HEK293 (cell line): Measurements from ENCODE around the gene EZH2.

Experiments
- CTCF ChIA-PET: fragments of 350-600 bp; formaldehyde crosslinking; extraction: SDS; loops from one replicate; lab custom pipeline; 2021; ENCODE audit warnings: antibody characterized with exemption; lab: Yijun Ruan, JAX
- POLR2A ChIA-PET: fragments of 300-600 bp; formaldehyde crosslinking; extraction: SDS; loops from one replicate; lab custom pipeline; 2020; ENCODE audit warnings: antibody characterized with exemption, inconsistent platforms; lab: Yijun Ruan, JAX
- H3K27ac ChIP-seq: fragments of 200-500 bp; sonication (Bioruptor generic); 2 replicates; pipeline ENCODE4 v1.5.1; 2014; ENCODE audit warnings: low read depth, low read length, control low read depth, inconsistent platforms; ENCODE audit errors: extremely low read depth
- H3K36me3 ChIP-seq, 2 experiments: fragments of 200-500 bp in 1 of 2; sonication (Bioruptor generic) in 1 of 2; 1 replicate in 1 of 2; 2 replicates in 1 of 2; pipeline ENCODE4 v1.5.1; 2014 to 2017; ENCODE audit warnings: inconsistent platforms in 2 of 2, low read length in 2 of 2; ENCODE audit not compliant: control insufficient read depth in 2 of 2, insufficient read depth in 1 of 2
- H3K4me1 ChIP-seq: fragments of 200-500 bp; sonication (Bioruptor generic); 2 replicates; pipeline ENCODE4 v1.5.1; 2014; ENCODE audit warnings: mild to moderate bottlenecking, low read length, inconsistent platforms; ENCODE audit not compliant: control insufficient read depth, insufficient read depth
- H3K4me3 ChIP-seq: 2 replicates; pipeline ENCODE4 v1.5.1; 2011; ENCODE audit warnings: low read depth, mild to moderate bottlenecking, control low read depth, low read length, moderate library complexity
- H3K9me3 ChIP-seq: fragments of 200-500 bp; sonication (Bioruptor generic); 2 replicates; pipeline ENCODE4 v1.5.1; 2014; ENCODE audit warnings: low read depth, low read length, inconsistent platforms; ENCODE audit not compliant: control insufficient read depth, insufficient read depth
- FEZF1 ChIP-seq: fragments of 450-650 bp; formaldehyde crosslinking; IDR thresholded peaks from 2 replicates; pipeline ENCODE4 v1.5.1; 2016; ENCODE audit warnings: missing biosample characterization, missing genetic modification characterization
- GLIS1 ChIP-seq: fragments of 450-650 bp; formaldehyde crosslinking; IDR thresholded peaks from 2 replicates; pipeline ENCODE4 v1.5.1; 2016; ENCODE audit warnings: missing biosample characterization, missing genetic modification characterization
- GLIS2 ChIP-seq: fragments of 450-650 bp; formaldehyde crosslinking; IDR thresholded peaks from 2 replicates; pipeline ENCODE4 v1.5.1; 2016; ENCODE audit warnings: missing biosample characterization, missing genetic modification characterization
- HOXA7 ChIP-seq: sonication (generic); formaldehyde crosslinking; IDR thresholded peaks from 2 replicates; pipeline ENCODE4 v1.8.1; 2022; ENCODE audit warnings: missing genetic modification reagents, borderline replicate concordance
- HOXD13 ChIP-seq: sonication (generic); formaldehyde crosslinking; IDR thresholded peaks from 2 replicates; pipeline ENCODE4 v1.8.0; 2022; ENCODE audit warnings: missing genetic modification reagents, borderline replicate concordance
- KLF7 ChIP-seq: fragments of 450-650 bp; formaldehyde crosslinking; IDR thresholded peaks from 2 replicates; pipeline ENCODE4 v1.5.1; 2016; ENCODE audit warnings: missing biosample characterization, missing genetic modification characterization, borderline replicate concordance
- MEIS1 ChIP-seq: sonication (generic); formaldehyde crosslinking; IDR thresholded peaks from 2 replicates; pipeline ENCODE4 v1.8.1; 2022; ENCODE audit warnings: missing genetic modification reagents, mild to moderate bottlenecking, borderline replicate concordance
- OVOL3 ChIP-seq: fragments of 450-650 bp; formaldehyde crosslinking; IDR thresholded peaks from 2 replicates; pipeline ENCODE4 v1.5.1; 2016; ENCODE audit warnings: missing biosample characterization, missing genetic modification characterization
- SP2 ChIP-seq: fragments of 450-650 bp; formaldehyde crosslinking; IDR thresholded peaks from 2 replicates; pipeline ENCODE4 v1.5.1; 2016; ENCODE audit warnings: missing biosample characterization, missing genetic modification characterization
- WT1 ChIP-seq: fragments of 450-650 bp; formaldehyde crosslinking; IDR thresholded peaks from 2 replicates; pipeline ENCODE4 v1.5.1; 2016; ENCODE audit warnings: missing biosample characterization, missing genetic modification characterization
- ZBTB48 ChIP-seq: fragments of 450-650 bp; formaldehyde crosslinking; IDR thresholded peaks from 2 replicates; pipeline ENCODE4 v1.5.1; 2016; ENCODE audit warnings: missing biosample characterization, missing genetic modification characterization
- ZNF10 ChIP-seq: fragments of 450-650 bp; formaldehyde crosslinking; IDR thresholded peaks from 2 replicates; pipeline ENCODE4 v1.5.1; 2017; ENCODE audit warnings: missing biosample characterization, missing genetic modification characterization
- ZNF132 ChIP-seq: fragments of 450-650 bp; formaldehyde crosslinking; IDR thresholded peaks from 2 replicates; pipeline ENCODE4 v1.5.1; 2017; ENCODE audit warnings: missing biosample characterization, missing genetic modification characterization, borderline replicate concordance
- ZNF16 ChIP-seq: fragments of 450-650 bp; formaldehyde crosslinking; IDR thresholded peaks from 2 replicates; pipeline ENCODE4 v1.5.1; 2016; ENCODE audit warnings: low read depth, missing biosample characterization, missing genetic modification characterization
- ZNF2 ChIP-seq: fragments of 450-650 bp; formaldehyde crosslinking; IDR thresholded peaks from 2 replicates; pipeline ENCODE4 v1.5.1; 2016; ENCODE audit warnings: missing biosample characterization, missing genetic modification characterization
- ZNF350 ChIP-seq: fragments of 450-650 bp; formaldehyde crosslinking; IDR thresholded peaks from 2 replicates; pipeline ENCODE4 v1.5.0; 2017; ENCODE audit warnings: missing biosample characterization, mild to moderate bottlenecking, missing genetic modification characterization
- ZNF354C ChIP-seq: fragments of 450-650 bp; formaldehyde crosslinking; IDR thresholded peaks from 2 replicates; pipeline ENCODE4 v1.5.1; 2016; ENCODE audit warnings: missing biosample characterization, missing genetic modification characterization, low read depth, borderline replicate concordance
- ZNF423 ChIP-seq: fragments of 450-650 bp; formaldehyde crosslinking; IDR thresholded peaks from 2 replicates; pipeline ENCODE4 v1.5.1; 2016; ENCODE audit warnings: missing biosample characterization, missing genetic modification characterization
- ZNF473 ChIP-seq: fragments of 450-650 bp; formaldehyde crosslinking; IDR thresholded peaks from 2 replicates; pipeline ENCODE4 v1.5.1; 2017; ENCODE audit warnings: missing biosample characterization, missing genetic modification characterization
- ZNF529 ChIP-seq: fragments of 450-650 bp; formaldehyde crosslinking; IDR thresholded peaks from 2 replicates; pipeline ENCODE4 v1.5.1; 2017; ENCODE audit warnings: missing genetic modification characterization, missing biosample characterization; ENCODE audit not compliant: insufficient replicate concordance
- ZNF544 ChIP-seq: fragments of 450-650 bp; formaldehyde crosslinking; IDR thresholded peaks from 2 replicates; pipeline ENCODE4 v1.5.0; 2017; ENCODE audit warnings: missing biosample characterization, missing genetic modification characterization
- ZNF560 ChIP-seq: fragments of 450-650 bp; formaldehyde crosslinking; IDR thresholded peaks from 2 replicates; pipeline ENCODE4 v1.5.1; 2017; ENCODE audit warnings: missing biosample characterization, missing genetic modification characterization, borderline replicate concordance
- ZNF580 ChIP-seq: fragments of 450-650 bp; formaldehyde crosslinking; IDR thresholded peaks from 2 replicates; pipeline ENCODE4 v1.5.1; 2016; ENCODE audit warnings: missing biosample characterization, missing genetic modification characterization
- ZNF585B ChIP-seq: fragments of 450-650 bp; formaldehyde crosslinking; IDR thresholded peaks from 2 replicates; pipeline ENCODE4 v1.5.1; 2016; ENCODE audit warnings: missing biosample characterization, missing genetic modification characterization
- ZNF670 ChIP-seq: fragments of 450-650 bp; formaldehyde crosslinking; IDR thresholded peaks from 2 replicates; pipeline ENCODE4 v1.5.1; 2016; ENCODE audit warnings: missing biosample characterization, missing genetic modification characterization, low read depth
- ZNF776 ChIP-seq: fragments of 450-650 bp; formaldehyde crosslinking; IDR thresholded peaks from 2 replicates; pipeline ENCODE4 v1.5.0; 2017; ENCODE audit warnings: missing biosample characterization, missing genetic modification characterization, borderline replicate concordance
- ZNF777 ChIP-seq: fragments of 450-650 bp; formaldehyde crosslinking; IDR thresholded peaks from 2 replicates; pipeline ENCODE4 v1.5.1; 2017; ENCODE audit warnings: missing biosample characterization, missing genetic modification characterization, borderline replicate concordance
- ZSCAN30 ChIP-seq: fragments of 450-650 bp; IDR thresholded peaks from 2 replicates; pipeline ENCODE4 v1.5.1; 2018; ENCODE audit warnings: missing biosample characterization, mild to moderate bottlenecking, missing genetic modification characterization, moderate library complexity
- ZXDB ChIP-seq: fragments of 450-650 bp; formaldehyde crosslinking; IDR thresholded peaks from 2 replicates; pipeline ENCODE4 v1.5.1; 2016; ENCODE audit warnings: missing biosample characterization, missing genetic modification characterization

EZH2 gene

GRCh38 chr7:148925836-148926235 lies 41.7 kb upstream of the EZH2 start:
- POLR2A ChIA-PET = no interaction called here
- CTCF ChIA-PET = interaction anchor here (0.7 kb wide), 1 partner anchor 33 kb away, joined by 4 read pairs; no protein-coding TSS in a partner anchor
- no peaks in the 10 kb centered on the region for H3K9me3 ChIP-seq
- TF ChIP-seq ZNF423 (tag by site-specific recombination) = no peak
- H3K4me3 ChIP-seq = no peak overlapping the region
- H3K36me3 ChIP-seq = no peaks in the 10 kb centered on the region
- no peak overlapping the region for H3K27ac ChIP-seq
- no peaks in the 10 kb centered on the region for H3K4me1 ChIP-seq

- TF ChIP-seq GLIS2 (tag by site-specific recombination) (no peak), ZNF529 (tag by site-specific recombination) (no peak), ZNF350 (tag by site-specific recombination) (no peak), ZNF776 (tag by site-specific recombination) (no peak), FEZF1 (no peak), ZSCAN30 (tag by site-specific recombination) (no peak), HOXD13 (CRISPR knock-in tag) (no peak), ZNF423 (tag by site-specific recombination) (no peak), OVOL3 (tag by site-specific recombination) (no peak), ZNF132 (tag by site-specific recombination) (no peak), ZNF670 (no peak), ZNF580 (tag by site-specific recombination) (no peak), ZNF560 (tag by site-specific recombination) (no peak), WT1 (tag by site-specific recombination) (no peak)
- TF ChIP-seq, all 188 proteins: peak for 0
- POLR2A ChIA-PET = no interaction called here
- H3K27ac ChIP-seq = no peak overlapping the region
- no peaks in the 10 kb centered on the region for H3K9me3 ChIP-seq
- CTCF ChIA-PET = no interaction called here
- H3K36me3 ChIP-seq = no peaks in the 10 kb centered on the region
- H3K4me3 ChIP-seq = no peak overlapping the region
- H3K4me1 ChIP-seq = no peaks in the 10 kb centered on the region
These were observed 39.9 kb upstream of the EZH2 start for GRCh38 chr7:148924011-148924410.

- Histone ChIP-seq H3K4me3 (no peak overlapping the region), H3K4me1 (no peaks in the 10 kb centered on the region), H3K36me3 (no peaks in the 10 kb centered on the region), H3K27ac (no peak overlapping the region), H3K9me3 (no peaks in the 10 kb centered on the region)
- POLR2A ChIA-PET = no interaction called here
- CTCF ChIA-PET = no interaction called here
- TF ChIP-seq ZNF777 (no peak), KLF7 (tag by site-specific recombination) (no peak), ZNF473 (no peak), ZNF2 (tag by site-specific recombination) (no peak), ZNF585B (tag by site-specific recombination) (no peak), ZXDB (tag by site-specific recombination) (no peak), ZNF16 (tag by site-specific recombination) (no peak), SP2 (tag by site-specific recombination) (no peak), ZNF354C (no peak), ZNF132 (tag by site-specific recombination) (no peak), ZBTB48 (tag by site-specific recombination) (no peak), ZNF544 (no peak), ZNF10 (no peak), HOXA7 (CRISPR knock-in tag) (no peak), MEIS1 (CRISPR knock-in tag) (no peak), GLIS1 (tag by site-specific recombination) (no peak)
These were observed 37.7 kb upstream of the EZH2 start for GRCh38 chr7:148921806-148922205.
